Activated B cell treated with CpG ODN at 0.5 μM for 24 hours (primary cell): ENCODE measurements around the gene RCOR1. TPM values are rescaled to one million over a fixed set of nuclear protein-coding genes. Genes with fewer than 3 reads are reported as not detected.
A peak's percentile ranks its signal among the peaks of the same experiment; 100 is the strongest.

Source experiments
- ATAC-seq: fragments of 200-7000 bp; cut with Tn5 transposase; one replicate; pipeline ENCODE4 v1.10.0; 2021; ENCODE audit warnings: low read depth, mild to moderate bottlenecking, moderate library complexity
- CTCF ChIA-PET: fragments of 350-600 bp; sonication (Branson Sonifier 250); formaldehyde crosslinking; loops from one replicate; lab custom pipeline; 2021; ENCODE audit warnings: antibody characterized with exemption; lab: Charles Lee
- POLR2A ChIA-PET: fragments of 350-600 bp; sonication (Branson Sonifier 250); formaldehyde crosslinking; loops from one replicate; lab custom pipeline; 2021; ENCODE audit warnings: antibody characterized with exemption; lab: Charles Lee
- DNase-seq: peaks from one replicate; pipeline ENCODE4 v3.0.0; 2022
- H3K27ac Mint-ChIP-seq: one replicate; pipeline ENCODE4 v1.8.0; 2020; ENCODE audit warnings: mixed read lengths
- H3K27me3 Mint-ChIP-seq: one replicate; pipeline ENCODE4 v1.8.0; 2021; ENCODE audit warnings: mixed read lengths
- H3K36me3 Mint-ChIP-seq: one replicate; pipeline ENCODE4 v1.8.0; 2021; ENCODE audit warnings: low read depth, mixed read lengths
- H3K4me1 Mint-ChIP-seq: one replicate; pipeline ENCODE4 v1.8.0; 2021; ENCODE audit warnings: mixed read lengths
- H3K4me3 Mint-ChIP-seq: one replicate; pipeline ENCODE4 v1.8.0; 2020; ENCODE audit warnings: mild to moderate bottlenecking, mixed read lengths
- H3K9me3 Mint-ChIP-seq: one replicate; pipeline ENCODE4 v1.8.0; 2020; ENCODE audit warnings: mixed read lengths
- CTCF ChIP-seq: fragments of 200-600 bp; IDR thresholded peaks from one replicate; pipeline ENCODE4 v1.8.0; 2022; ENCODE audit warnings: antibody characterized with exemption, mild to moderate bottlenecking
- intact Hi-C: fragments of 100-400 bp; cut with micrococcal nuclease; formaldehyde crosslinking; loops from one replicate; pipeline ENCODE4 v1.15.1; 2024
- total RNA-seq: library from RNA; stranded (reverse); gene quantifications from 2 replicates; pipeline ENCODE4 v1.2.3, GENCODE V29; 2022

RCOR1 gene
- total RNA-seq, 1 donor from 2014 or later = 23.0 TPM

DNA sequence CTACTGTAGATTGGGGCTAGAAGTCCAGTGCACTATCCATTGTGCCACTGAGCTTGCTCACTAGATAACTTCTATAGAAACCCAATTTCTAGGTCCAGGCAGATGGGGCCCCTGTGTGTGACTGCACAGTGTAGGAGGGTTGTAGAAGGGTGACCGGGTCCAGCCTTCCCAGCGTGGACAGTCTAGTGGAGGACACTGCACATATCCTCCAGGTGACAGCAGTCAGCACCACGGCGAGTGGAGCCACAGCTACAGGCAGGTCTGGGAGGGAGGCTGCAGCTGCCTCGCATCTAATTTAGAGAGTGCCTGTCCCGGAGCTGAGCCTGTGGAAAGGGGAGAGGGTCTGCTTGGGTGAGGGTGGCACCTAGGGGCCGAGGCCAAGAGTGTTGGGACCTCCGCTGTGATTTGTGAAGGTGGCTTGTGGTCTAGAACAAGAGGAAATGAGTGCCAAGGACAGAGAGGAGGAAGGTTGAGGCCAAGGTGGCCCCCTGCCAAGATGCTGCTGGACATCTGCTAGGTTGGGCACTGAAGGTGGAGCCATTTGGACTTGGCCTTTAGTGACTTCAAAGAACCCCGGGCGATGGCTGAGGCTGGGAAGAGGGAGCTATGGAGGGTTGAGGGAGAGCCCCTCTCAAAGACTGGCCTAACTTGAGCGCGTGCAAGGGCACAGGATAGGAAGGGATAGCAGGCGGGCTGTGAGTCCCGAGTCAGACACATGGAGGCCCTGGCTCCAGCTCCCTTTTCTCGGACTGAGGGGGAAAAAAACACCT lies 138.8 kb downstream of the RCOR1 start:
- no peak for DNase-seq
- no peaks in the 10 kb centered on the region for H3K4me1 Mint-ChIP-seq
- ChIA-PET POLR2A (no interaction called here), CTCF (no interaction called here)
- TF ChIP-seq CTCF = no peak
- H3K4me3 Mint-ChIP-seq = no peak overlapping the region
- peak overlapping the region; percentile 33 for H3K27ac Mint-ChIP-seq
- H3K27me3 Mint-ChIP-seq = no peaks in the 10 kb centered on the region
- ATAC-seq = no peak
- intact Hi-C loops = no loop called here
- H3K36me3 Mint-ChIP-seq = peaks cover 53% of the 10 kb centered on the region
- H3K9me3 Mint-ChIP-seq = no peaks in the 10 kb centered on the region

- H3K27ac Mint-ChIP-seq = no peak overlapping the region
- H3K4me1 Mint-ChIP-seq = no peaks in the 10 kb centered on the region
- DNase-seq (no peak), ATAC-seq (no peak)
- ChIA-PET POLR2A (interaction anchor here (0.9 kb wide), 1 partner anchor 46 kb away, joined by 3 read pairs; no protein-coding TSS in a partner anchor), CTCF (no interaction called here)
- no peaks in the 10 kb centered on the region for H3K27me3 Mint-ChIP-seq
- peaks cover 47% of the 10 kb centered on the region for H3K36me3 Mint-ChIP-seq
- intact Hi-C loops = no loop called here
- no peak overlapping the region for H3K4me3 Mint-ChIP-seq
- no peaks in the 10 kb centered on the region for H3K9me3 Mint-ChIP-seq
- no peak for TF ChIP-seq CTCF
These were observed 139.7 kb downstream of the RCOR1 start for GRCh38 chr14:102731871-102732800.

GRCh38 chr14:102732924-102733323 lies 140.5 kb downstream of the RCOR1 start:
- ATAC-seq (no peak), DNase-seq (no peak)
- TF ChIP-seq CTCF = no peak
- Mint-ChIP-seq H3K27me3 (no peaks in the 10 kb centered on the region), H3K9me3 (no peaks in the 10 kb centered on the region), H3K27ac (no peak overlapping the region), H3K4me3 (no peak overlapping the region), H3K36me3 (peaks cover 40% of the 10 kb centered on the region), H3K4me1 (no peaks in the 10 kb centered on the region)
- intact Hi-C loops = no loop called here
- POLR2A ChIA-PET = interaction anchor here (0.9 kb wide), 1 partner anchor 45 kb away, joined by 3 read pairs; no protein-coding TSS in a partner anchor
- CTCF ChIA-PET = no interaction called here

GRCh38 chr14:102733326-102733725 lies 140.9 kb downstream of the RCOR1 start:
- TF ChIP-seq CTCF = no peak
- Mint-ChIP-seq H3K4me1 (no peaks in the 10 kb centered on the region), H3K4me3 (no peak overlapping the region), H3K9me3 (no peaks in the 10 kb centered on the region), H3K36me3 (peaks cover 36% of the 10 kb centered on the region), H3K27me3 (no peaks in the 10 kb centered on the region), H3K27ac (no peak overlapping the region)
- ChIA-PET POLR2A (no interaction called here), CTCF (no interaction called here)
- intact Hi-C loops = no loop called here
- DNase-seq = no peak
- no peak for ATAC-seq

DNA sequence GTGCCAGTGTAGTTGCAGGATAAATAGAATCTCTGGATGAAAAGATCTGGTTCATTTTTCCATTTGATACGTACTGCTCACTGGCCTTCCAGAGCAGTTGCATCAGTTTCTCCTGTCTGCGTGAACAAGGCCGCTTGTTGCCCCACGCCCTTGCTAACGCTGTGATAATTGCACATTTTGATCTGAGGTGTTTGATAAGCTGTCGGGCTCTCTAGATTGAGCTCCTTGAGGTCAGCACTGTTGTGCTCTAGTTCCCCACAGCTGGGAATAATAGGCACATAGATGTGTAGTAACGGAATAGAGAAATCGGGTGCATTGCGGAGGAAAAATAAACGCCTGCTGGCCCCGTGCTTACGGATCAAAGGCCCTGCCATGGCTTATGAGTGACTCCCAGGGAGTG lies 142.0 kb downstream of the RCOR1 start:
- Mint-ChIP-seq H3K27ac (peak overlapping the region; percentile 37), H3K4me3 (no peak overlapping the region), H3K27me3 (no peaks in the 10 kb centered on the region), H3K4me1 (no peaks in the 10 kb centered on the region), H3K9me3 (no peaks in the 10 kb centered on the region), H3K36me3 (peaks cover 29% of the 10 kb centered on the region)
- intact Hi-C loops = no loop called here
- no peak for DNase-seq
- POLR2A ChIA-PET = interaction anchor here (0.7 kb wide), 2 partner anchors 39 to 450 kb away, joined by 3 to 4 read pairs; no protein-coding TSS in a partner anchor
- no peak for ATAC-seq
- no peak for TF ChIP-seq CTCF
- CTCF ChIA-PET = no interaction called here
